ENCODE results near the gene KRTAP12-1.
"Not testable (repeated sequence)": the region's sequence is repeated elsewhere in the genome, so short reads cannot be mapped to it uniquely, and the experiment has no call there.

GRCh38 chr21:44689740-44690139 lies 7.8 kb upstream of the KRTAP12-1 start:
- TF ChIP-seq CTCF, POLR2A (IDR thresholded peaks at IDR 0.05): not testable (repeated sequence)

All from Peyer's patch (tissue), 4 donors.